Gastroesophageal sphincter (tissue), 3 donors: ENCODE measurements around the gene ITGA3.

Source experiments
- CTCF ChIP-seq, 4 experiments: fragments of 200-600 bp in 2 of 4; fragments of 450-650 bp in 2 of 4; sonication (generic) in 1 of 4; IDR thresholded peaks; one replicate each; pipeline ENCODE4 v1.5.1; 2017 to 2019; ENCODE audit warnings: antibody characterized with exemption in 4 of 4, mild to moderate bottlenecking in 2 of 4, moderate library complexity in 2 of 4
- EP300 ChIP-seq: sonication (generic); formaldehyde crosslinking; IDR thresholded peaks from one replicate; pipeline ENCODE4 v1.6.1; 2017; ENCODE audit warnings: antibody characterized with exemption, mild to moderate bottlenecking
- POLR2A ChIP-seq, 2 donors: fragments of 450-650 bp; IDR thresholded peaks; one replicate each; pipeline ENCODE4 v1.6.1; 2017; ENCODE audit warnings: antibody characterized with exemption in 2 of 2, mild to moderate bottlenecking in 2 of 2, moderate library complexity in 1 of 2
- POLR2AphosphoS5 ChIP-seq: sonication (generic); formaldehyde crosslinking; IDR thresholded peaks from one replicate; pipeline ENCODE4 v1.6.1; 2017; ENCODE audit warnings: antibody characterized with exemption

GRCh38 chr17:50024808-50025207, 31.1 kb upstream of the ITGA3 start:
- no peak for TF ChIP-seq POLR2AphosphoS5
- TF ChIP-seq CTCF (IDR thresholded peaks at IDR 0.05) = no peak
- TF ChIP-seq POLR2A (IDR thresholded peaks at IDR 0.05) = no peak
- no peak for TF ChIP-seq EP300
